ENCODE results near the gene DOHH.
A peak's percentile ranks its signal among the peaks of the same experiment; 100 is the strongest.

Gene DOHH

GRCh38 chr19:3494559-3494958, 5.9 kb downstream of the DOHH start:
- Histone ChIP-seq H3K4me3 (ENCODE audit: low read depth in 1 of 2, low read length in 2 of 2) (no peak overlapping the region), H3K27me3 (ENCODE audit: low read depth, low read length) (no peaks in the 10 kb centered on the region), H3K9me3 (ENCODE audit: control insufficient read depth in 1 of 2, low read length in 2 of 2) (no peaks in the 10 kb centered on the region), H3K4me1 (ENCODE audit: control insufficient read depth in 1 of 2, insufficient read depth in 2 of 2, low read length in 2 of 2) (peaks cover 0 to 10% of the 10 kb centered on the region in 2 donors), H3K36me3 (ENCODE audit: control insufficient read depth in 1 of 2, insufficient read depth in 2 of 2, low read length in 2 of 2) (peaks cover 9 to 58% of the 10 kb centered on the region in 2 donors), H3K27ac (ENCODE audit: low read length) (no peak overlapping the region)

- Histone ChIP-seq H3K9me3 (ENCODE audit: control insufficient read depth in 1 of 2, low read length in 2 of 2) (no peaks in the 10 kb centered on the region), H3K27ac (ENCODE audit: low read length) (no peak overlapping the region), H3K4me3 (ENCODE audit: low read depth in 1 of 2, low read length in 2 of 2) (no peak overlapping the region)
Observed at GRCh38 chr19:3494051-3494450, 6.4 kb downstream of the DOHH start.

GRCh38 chr19:3493651-3494050, 6.8 kb downstream of the DOHH start:
- Histone ChIP-seq H3K27ac (ENCODE audit: low read length) (no peak overlapping the region), H3K4me3 (ENCODE audit: low read depth in 1 of 2, low read length in 2 of 2) (no peak overlapping the region), H3K36me3 (ENCODE audit: control insufficient read depth in 1 of 2, insufficient read depth in 2 of 2, low read length in 2 of 2) (peaks cover 9 to 58% of the 10 kb centered on the region in 2 donors), H3K27me3 (ENCODE audit: low read depth, low read length) (no peaks in the 10 kb centered on the region), H3K9me3 (ENCODE audit: control insufficient read depth in 1 of 2, low read length in 2 of 2) (no peaks in the 10 kb centered on the region), H3K4me1 (ENCODE audit: control insufficient read depth in 1 of 2, insufficient read depth in 2 of 2, low read length in 2 of 2) (peaks cover 0 to 1% of the 10 kb centered on the region in 2 donors)

More at GRCh38 chr19:3494051-3494450, 6.4 kb downstream of the DOHH start:
- H3K36me3 ChIP-seq (ENCODE audit: control insufficient read depth in 1 of 2, insufficient read depth in 2 of 2, low read length in 2 of 2), result peaks cover 9 to 58% of the 10 kb centered on the region in 2 donors
- peaks cover 0 to 5% of the 10 kb centered on the region in 2 donors for H3K4me1 ChIP-seq (ENCODE audit: control insufficient read depth in 1 of 2, insufficient read depth in 2 of 2, low read length in 2 of 2)
- H3K27me3 ChIP-seq (ENCODE audit: low read depth, low read length), result no peaks in the 10 kb centered on the region

GRCh38 chr19:3492919-3493318, 7.6 kb downstream of the DOHH start:
- Histone ChIP-seq H3K27me3 (ENCODE audit: low read depth, low read length) (no peaks in the 10 kb centered on the region), H3K4me1 (ENCODE audit: control insufficient read depth in 1 of 2, insufficient read depth in 2 of 2, low read length in 2 of 2) (no peaks in the 10 kb centered on the region), H3K36me3 (ENCODE audit: control insufficient read depth in 1 of 2, insufficient read depth in 2 of 2, low read length in 2 of 2) (peaks cover 9 to 58% of the 10 kb centered on the region in 2 donors), H3K27ac (ENCODE audit: low read length) (no peak overlapping the region), H3K9me3 (ENCODE audit: control insufficient read depth in 1 of 2, low read length in 2 of 2) (no peaks in the 10 kb centered on the region), H3K4me3 (ENCODE audit: low read depth in 1 of 2, low read length in 2 of 2) (no peak overlapping the region)

GRCh38 chr19:3492131-3492839, 8.2 kb downstream of the DOHH start:
- no peak overlapping the region for H3K27ac ChIP-seq (ENCODE audit: low read length)
- H3K4me1 ChIP-seq (ENCODE audit: control insufficient read depth in 1 of 2, insufficient read depth in 2 of 2, low read length in 2 of 2), result no peaks in the 10 kb centered on the region
- peaks cover 9 to 58% of the 10 kb centered on the region in 2 donors for H3K36me3 ChIP-seq (ENCODE audit: control insufficient read depth in 1 of 2, insufficient read depth in 2 of 2, low read length in 2 of 2)
- no peaks in the 10 kb centered on the region for H3K27me3 ChIP-seq (ENCODE audit: low read depth, low read length)
- no peak overlapping the region for H3K4me3 ChIP-seq (ENCODE audit: low read depth in 1 of 2, low read length in 2 of 2)
- no peaks in the 10 kb centered on the region for H3K9me3 ChIP-seq (ENCODE audit: control insufficient read depth in 1 of 2, low read length in 2 of 2)

- Histone ChIP-seq H3K9me3 (ENCODE audit: control insufficient read depth in 1 of 2, low read length in 2 of 2) (no peaks in the 10 kb centered on the region), H3K27ac (ENCODE audit: low read length) (no peak overlapping the region), H3K27me3 (ENCODE audit: low read depth, low read length) (no peaks in the 10 kb centered on the region), H3K36me3 (ENCODE audit: control insufficient read depth in 1 of 2, insufficient read depth in 2 of 2, low read length in 2 of 2) (peaks cover 9 to 51% of the 10 kb centered on the region in 2 donors), H3K4me3 (ENCODE audit: low read depth in 1 of 2, low read length in 2 of 2) (no peak overlapping the region), H3K4me1 (ENCODE audit: control insufficient read depth in 1 of 2, insufficient read depth in 2 of 2, low read length in 2 of 2) (no peaks in the 10 kb centered on the region)
Observed at GRCh38 chr19:3491396-3492119, 8.9 kb downstream of the DOHH start.

- Histone ChIP-seq H3K36me3 (ENCODE audit: control insufficient read depth in 1 of 2, insufficient read depth in 2 of 2, low read length in 2 of 2) (no peaks in the 10 kb centered on the region), H3K4me1 (ENCODE audit: control insufficient read depth in 1 of 2, insufficient read depth in 2 of 2, low read length in 2 of 2) (peaks cover 0 to 4% of the 10 kb centered on the region in 2 donors), H3K27me3 (ENCODE audit: low read depth, low read length) (no peaks in the 10 kb centered on the region), H3K4me3 (ENCODE audit: low read depth in 1 of 2, low read length in 2 of 2) (no peak within 1 kb of the TSS), H3K27ac (ENCODE audit: low read length) (peak within 1 kb of the TSS; percentile 8), H3K9me3 (ENCODE audit: control insufficient read depth in 1 of 2, low read length in 2 of 2) (no peaks in the 10 kb centered on the region)
Observed at GRCh38 chr19:3483226-3483628, 17.2 kb downstream of the DOHH start, which contains the start of gene SMIM44. SMIM44 (minus strand) TSS chr19:3483441; CDS start chr19:3483403, 38 bp downstream.

- no peaks in the 10 kb centered on the region for H3K36me3 ChIP-seq (ENCODE audit: control insufficient read depth in 1 of 2, insufficient read depth in 2 of 2, low read length in 2 of 2)
- no peak overlapping the region for H3K4me3 ChIP-seq (ENCODE audit: low read depth in 1 of 2, low read length in 2 of 2)
- H3K27me3 ChIP-seq (ENCODE audit: low read depth, low read length), result no peaks in the 10 kb centered on the region
- H3K4me1 ChIP-seq (ENCODE audit: control insufficient read depth in 1 of 2, insufficient read depth in 2 of 2, low read length in 2 of 2), result peaks cover 0 to 4% of the 10 kb centered on the region in 2 donors
- no peaks in the 10 kb centered on the region for H3K9me3 ChIP-seq (ENCODE audit: control insufficient read depth in 1 of 2, low read length in 2 of 2)
- H3K27ac ChIP-seq (ENCODE audit: low read length), result peak overlapping the region; percentile 8
Observed at GRCh38 chr19:3482507-3483225, 17.8 kb downstream of the DOHH start.

- H3K27me3 ChIP-seq (ENCODE audit: low read depth, low read length), result no peaks in the 10 kb centered on the region
- no peak overlapping the region for H3K4me3 ChIP-seq (ENCODE audit: low read depth in 1 of 2, low read length in 2 of 2)
- H3K9me3 ChIP-seq (ENCODE audit: control insufficient read depth in 1 of 2, low read length in 2 of 2), result no peaks in the 10 kb centered on the region
- no peaks in the 10 kb centered on the region for H3K36me3 ChIP-seq (ENCODE audit: control insufficient read depth in 1 of 2, insufficient read depth in 2 of 2, low read length in 2 of 2)
- H3K27ac ChIP-seq (ENCODE audit: low read length), result peak overlapping the region; percentile 8
- peaks cover 0 to 4% of the 10 kb centered on the region in 2 donors for H3K4me1 ChIP-seq (ENCODE audit: control insufficient read depth in 1 of 2, insufficient read depth in 2 of 2, low read length in 2 of 2)
Observed at GRCh38 chr19:3481241-3482090, 19.0 kb downstream of the DOHH start.

GRCh38 chr19:3480383-3481091, 19.9 kb downstream of the DOHH start, which contains the start of gene SMIM24:
SMIM24 (minus strand) TSS chr19:3480525; CDS start chr19:3480463, 62 bp downstream.
- H3K9me3 ChIP-seq (ENCODE audit: control insufficient read depth in 1 of 2, low read length in 2 of 2), result no peaks in the 10 kb centered on the region
- H3K4me3 ChIP-seq (ENCODE audit: low read depth in 1 of 2, low read length in 2 of 2), result no peak within 1 kb of the TSS
- no peak within 1 kb of the TSS for H3K27ac ChIP-seq (ENCODE audit: low read length)
- H3K4me1 ChIP-seq (ENCODE audit: control insufficient read depth in 1 of 2, insufficient read depth in 2 of 2, low read length in 2 of 2), result peaks cover 0 to 4% of the 10 kb centered on the region in 2 donors
- no peaks in the 10 kb centered on the region for H3K36me3 ChIP-seq (ENCODE audit: control insufficient read depth in 1 of 2, insufficient read depth in 2 of 2, low read length in 2 of 2)
- no peaks in the 10 kb centered on the region for H3K27me3 ChIP-seq (ENCODE audit: low read depth, low read length)

Data from muscle layer of duodenum (tissue), 2 donors.